ENCODE results near the gene HARBI1.

Gene HARBI1

DNA sequence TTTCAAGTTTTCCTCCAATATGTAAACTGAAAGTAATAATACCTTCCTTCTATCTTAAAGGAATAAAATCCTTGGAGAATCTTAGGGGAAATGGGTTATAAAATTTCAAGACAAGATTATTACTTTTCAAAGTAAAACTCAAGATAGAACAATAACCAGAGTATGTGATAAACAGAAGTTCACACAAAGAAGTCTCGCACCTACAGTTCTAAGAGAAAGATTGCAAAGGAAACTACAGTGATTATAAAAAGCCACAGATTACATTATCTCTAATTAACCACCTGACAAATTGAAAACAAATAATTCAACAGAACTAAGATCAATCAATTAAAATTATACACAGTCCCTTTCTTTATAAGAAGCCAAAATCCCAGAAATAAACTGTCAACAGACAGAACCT lies 57.2 kb downstream of the HARBI1 start:
- TF ChIP-seq, protein P1, sequence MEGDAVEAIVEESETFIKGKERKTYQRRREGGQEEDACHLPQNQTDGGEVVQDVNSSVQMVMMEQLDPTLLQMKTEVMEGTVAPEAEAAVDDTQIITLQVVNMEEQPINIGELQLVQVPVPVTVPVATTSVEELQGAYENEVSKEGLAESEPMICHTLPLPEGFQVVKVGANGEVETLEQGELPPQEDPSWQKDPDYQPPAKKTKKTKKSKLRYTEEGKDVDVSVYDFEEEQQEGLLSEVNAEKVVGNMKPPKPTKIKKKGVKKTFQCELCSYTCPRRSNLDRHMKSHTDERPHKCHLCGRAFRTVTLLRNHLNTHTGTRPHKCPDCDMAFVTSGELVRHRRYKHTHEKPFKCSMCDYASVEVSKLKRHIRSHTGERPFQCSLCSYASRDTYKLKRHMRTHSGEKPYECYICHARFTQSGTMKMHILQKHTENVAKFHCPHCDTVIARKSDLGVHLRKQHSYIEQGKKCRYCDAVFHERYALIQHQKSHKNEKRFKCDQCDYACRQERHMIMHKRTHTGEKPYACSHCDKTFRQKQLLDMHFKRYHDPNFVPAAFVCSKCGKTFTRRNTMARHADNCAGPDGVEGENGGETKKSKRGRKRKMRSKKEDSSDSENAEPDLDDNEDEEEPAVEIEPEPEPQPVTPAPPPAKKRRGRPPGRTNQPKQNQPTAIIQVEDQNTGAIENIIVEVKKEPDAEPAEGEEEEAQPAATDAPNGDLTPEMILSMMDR (IDR thresholded peaks at IDR 0.05; ENCODE audit: low read depth, low read length): no peak
- DNase-seq (ENCODE audit: low read depth, low spot score): no peak
- no peak overlapping the region for H3K4me3 ChIP-seq (ENCODE audit: low read depth, low read length)
- in situ Hi-C loops (cut with HindIII; ENCODE audit: low sequenced_read_pairs): no loop called here

DNA sequence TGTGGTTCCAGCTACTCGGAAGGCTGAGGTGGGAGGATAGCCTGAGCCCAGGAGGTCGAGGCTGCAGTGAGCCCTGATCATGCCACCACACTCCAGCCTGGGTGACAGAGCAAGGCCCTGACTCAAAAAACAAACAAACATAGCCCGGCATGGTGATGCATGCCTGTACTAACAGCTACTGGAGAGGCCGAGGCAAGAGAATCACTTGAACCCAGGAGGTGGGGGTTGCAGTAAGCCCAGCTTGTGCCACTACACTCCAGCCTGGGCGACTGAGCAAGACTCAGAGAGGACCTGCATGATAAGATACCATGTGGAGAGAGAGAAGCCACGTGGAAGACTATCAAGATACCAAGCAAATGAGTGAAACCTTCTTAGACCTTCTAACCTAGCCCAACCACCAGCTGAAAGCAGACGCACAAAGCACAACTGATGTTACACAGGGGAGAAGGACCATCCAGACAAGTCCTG lies 59.3 kb downstream of the HARBI1 start:
- no peak overlapping the region for H3K4me3 ChIP-seq (ENCODE audit: low read depth, low read length)
- TF ChIP-seq, protein P1 (IDR thresholded peaks at IDR 0.05; ENCODE audit: low read depth, low read length): no peak
- peak; percentile 25 for DNase-seq (ENCODE audit: low read depth, low spot score)
- in situ Hi-C loops (cut with HindIII; ENCODE audit: low sequenced_read_pairs): no loop called here

DNA sequence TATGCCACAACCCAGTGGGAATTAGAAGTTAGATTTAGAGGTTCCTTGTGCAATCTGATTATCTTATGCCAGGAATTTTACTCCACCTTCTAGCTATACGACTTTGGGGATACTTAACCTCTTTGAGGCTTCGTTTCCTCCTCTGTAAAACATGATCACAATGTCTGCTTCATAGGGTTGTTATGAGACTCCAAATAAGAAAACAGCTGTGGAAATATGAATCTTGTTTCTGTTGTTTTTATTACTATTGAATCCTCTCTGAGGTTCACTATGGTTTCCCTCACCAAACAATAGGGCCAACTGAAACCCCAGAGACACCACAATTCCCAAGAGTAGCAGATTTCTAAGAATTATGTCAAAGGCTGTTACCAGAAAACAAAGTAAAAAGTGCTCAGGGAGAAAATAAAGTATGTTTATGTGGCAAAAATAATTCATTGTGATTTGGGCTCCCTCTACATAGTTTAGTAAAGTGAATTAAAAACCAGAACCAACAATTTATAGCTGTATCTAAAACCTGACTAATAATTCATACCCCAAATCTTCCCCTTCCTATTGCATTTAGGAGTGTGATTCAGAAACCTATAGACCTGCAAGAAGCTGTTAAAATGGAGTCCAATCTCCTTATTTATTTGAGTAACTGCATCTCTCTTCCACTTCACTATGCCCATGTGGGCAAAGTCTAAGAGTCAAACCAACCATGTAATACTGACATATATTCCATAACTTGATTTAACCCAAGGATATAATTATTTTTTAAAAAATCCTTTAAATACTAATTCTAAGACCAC lies 61.6 kb downstream of the HARBI1 start:
- in situ Hi-C loops (cut with HindIII; ENCODE audit: low sequenced_read_pairs): no loop called here
- H3K4me3 ChIP-seq (ENCODE audit: low read depth, low read length): no peak overlapping the region
- TF ChIP-seq, protein P1 (IDR thresholded peaks at IDR 0.05; ENCODE audit: low read depth, low read length): no peak
- peak; percentile 57 for DNase-seq (ENCODE audit: low read depth, low spot score)

DNA sequence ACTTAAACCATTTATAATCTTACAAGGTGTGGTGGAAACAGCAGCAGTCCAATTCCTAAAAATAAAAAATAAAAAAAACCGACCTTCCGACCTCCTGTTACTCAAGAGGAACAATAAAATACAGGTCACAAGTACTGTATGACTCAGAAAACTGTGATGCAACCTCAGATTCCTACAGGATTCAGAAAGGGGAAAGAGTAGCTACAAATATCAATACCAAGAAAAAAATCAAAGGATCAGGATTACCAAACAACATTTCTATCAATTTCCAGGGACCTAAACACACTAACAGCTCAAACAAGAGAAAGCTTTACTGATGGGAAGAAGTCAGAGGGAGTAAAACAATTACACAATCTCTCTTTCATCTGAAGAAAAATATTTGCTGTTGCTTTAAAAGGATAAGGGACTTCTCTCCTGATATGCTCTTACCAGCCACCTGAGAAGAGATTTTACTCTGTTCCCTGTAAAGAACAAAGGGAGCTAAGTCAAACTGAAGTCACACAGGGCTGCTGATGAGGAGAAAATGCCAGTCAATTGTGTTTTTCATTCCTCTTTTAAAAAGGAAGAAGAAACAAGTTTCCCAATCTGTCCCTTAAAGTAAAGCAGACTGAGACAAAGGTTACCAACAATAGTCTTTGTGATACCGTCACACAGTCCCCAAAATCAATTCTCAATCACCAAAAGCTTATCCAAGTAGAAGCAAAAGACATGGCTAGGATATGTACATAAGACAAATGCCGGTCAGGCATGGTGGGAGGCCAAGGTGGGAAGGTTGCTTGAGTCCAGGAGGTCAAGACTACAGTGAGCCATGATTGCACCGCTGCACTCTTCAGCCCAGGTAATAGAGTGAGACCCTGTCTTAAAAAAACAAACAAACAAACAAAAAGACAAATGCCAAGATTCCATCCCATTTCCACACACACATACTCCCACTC lies 62.5 kb downstream of the HARBI1 start:
- TF ChIP-seq, protein P1 (IDR thresholded peaks at IDR 0.05; ENCODE audit: low read depth, low read length): no peak
- in situ Hi-C loops (cut with HindIII; ENCODE audit: low sequenced_read_pairs): no loop called here
- peak; percentile 74 for DNase-seq (ENCODE audit: low read depth, low spot score)
- no peak overlapping the region for H3K4me3 ChIP-seq (ENCODE audit: low read depth, low read length)

DNA sequence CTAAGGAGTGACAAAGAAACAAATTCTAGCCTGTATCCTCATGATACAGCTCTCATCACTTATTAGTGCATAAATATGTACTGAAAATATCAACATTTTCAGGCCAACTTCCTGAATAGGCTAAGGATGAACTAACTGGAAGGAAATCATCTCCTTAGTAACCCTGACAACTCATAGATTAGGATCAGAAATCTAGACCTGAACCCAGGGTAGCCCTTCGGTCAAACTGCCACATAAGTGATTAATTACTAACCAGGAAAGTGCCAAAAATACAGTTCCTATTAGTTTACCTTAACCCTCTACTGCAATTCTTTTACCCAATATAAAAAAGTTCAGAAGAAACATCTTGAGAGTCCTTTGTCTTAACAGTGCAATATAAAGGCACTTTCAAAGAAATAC lies 63.2 kb downstream of the HARBI1 start:
- H3K4me3 ChIP-seq (ENCODE audit: low read depth, low read length): no peak overlapping the region
- TF ChIP-seq, protein P1 (IDR thresholded peaks at IDR 0.05; ENCODE audit: low read depth, low read length): no peak
- in situ Hi-C loops (cut with HindIII; ENCODE audit: low sequenced_read_pairs): no loop called here
- no peak for DNase-seq (ENCODE audit: low read depth, low spot score)
